Kasumi-1 (cell line): ENCODE data around the gene DYNC1I2.
"Not testable (repeated sequence)": the region's sequence is repeated elsewhere in the genome, so short reads cannot be mapped to it uniquely, and the experiment has no call there.

Experiments used
- DNase-seq, 2 experiments: peaks; one replicate each; lab custom pipeline; 2025; lab: John Stamatoyannopoulos, UW

DYNC1I2 gene

GRCh38 chr2:171712051-171712450, 24.8 kb downstream of the DYNC1I2 start:
- DNase-seq = peak; percentile 46 to 60

GRCh38 chr2:171718720-171719119, 31.5 kb downstream of the DYNC1I2 start:
- DNase-seq = no peak

GRCh38 chr2:171719660-171720059, 32.4 kb downstream of the DYNC1I2 start:
- DNase-seq = no peak

GRCh38 chr2:171723716-171724683, 36.7 kb downstream of the DYNC1I2 start:
- DNase-seq = no peak

GRCh38 chr2:171726847-171727450, 39.7 kb downstream of the DYNC1I2 start:
- no peak for DNase-seq

GRCh38 chr2:171728989-171729951, 42.0 kb downstream of the DYNC1I2 start:
- DNase-seq = no peak

GRCh38 chr2:171729952-171730317, 42.7 kb downstream of the DYNC1I2 start:
- DNase-seq = no peak

GRCh38 chr2:171735991-171736710, 48.9 kb downstream of the DYNC1I2 start:
- no peak for DNase-seq

- DNase-seq = peak in 1 of 2 experiments; percentile 10
These were observed 53.9 kb downstream of the DYNC1I2 start for GRCh38 chr2:171741189-171741588.

- DNase-seq = no peak
These were observed 55.5 kb downstream of the DYNC1I2 start for GRCh38 chr2:171742760-171743159.

- no peak for DNase-seq
These were observed 57.9 kb downstream of the DYNC1I2 start for GRCh38 chr2:171745141-171745540.

- DNase-seq = no peak
These were observed 58.5 kb downstream of the DYNC1I2 start for GRCh38 chr2:171745806-171746205.

GRCh38 chr2:171747371-171747770, 60.1 kb downstream of the DYNC1I2 start:
- DNase-seq = no peak

GRCh38 chr2:171754254-171754939, 67.1 kb downstream of the DYNC1I2 start:
- no peak for DNase-seq

GRCh38 chr2:171758762-171759161, 71.5 kb downstream of the DYNC1I2 start:
- not testable (repeated sequence) for DNase-seq

- DNase-seq = not testable (repeated sequence)
These were observed 73.9 kb downstream of the DYNC1I2 start for GRCh38 chr2:171761176-171761575.

GRCh38 chr2:171762879-171763573, 75.8 kb downstream of the DYNC1I2 start:
- DNase-seq = no peak

- DNase-seq = no peak
These were observed 76.3 kb downstream of the DYNC1I2 start for GRCh38 chr2:171763602-171764001.

- DNase-seq = no peak
These were observed 84.2 kb downstream of the DYNC1I2 start for GRCh38 chr2:171771463-171771862.

- no peak for DNase-seq
These were observed 85.1 kb downstream of the DYNC1I2 start for GRCh38 chr2:171772373-171772772.
